A673 (cell line): ENCODE results near the gene ASB1.

Experiments
- CTCF ChIP-seq: fragments of 300-800, 200-600 bp; sonication (generic); conservative IDR thresholded peaks from 2 replicates; pipeline ENCODE4 v1.5.1; 2017; ENCODE audit warnings: low read depth, mild to moderate bottlenecking, antibody characterized with exemption, low read length, moderate library complexity, mixed read lengths
- EZH2 ChIP-seq: fragments of 200-600 bp; sonication (generic); IDR thresholded peaks from 2 replicates; pipeline ENCODE4 v1.6.1; 2017; ENCODE audit warnings: borderline replicate concordance, low read depth, mild to moderate bottlenecking, mixed read lengths, antibody characterized with exemption, low read length; ENCODE audit not compliant: poor library complexity, severe bottlenecking

- no peak for TF ChIP-seq CTCF
- TF ChIP-seq EZH2, result no peak
Observed at GRCh38 chr2:238418196-238418998, 8.3 kb upstream of the ASB1 start.
